CD8-positive, alpha-beta memory T cell (primary cell): ENCODE data around the gene ARFIP2. TPM values are rescaled to one million over a fixed set of nuclear protein-coding genes. Genes with fewer than 3 reads are reported as not detected.

Experiments
- CTCF ChIA-PET: fragments of 350-600 bp; sonication (Branson Sonifier 250); formaldehyde crosslinking; loops from one replicate; lab custom pipeline; 2021; ENCODE audit warnings: antibody characterized with exemption; lab: Charles Lee
- POLR2A ChIA-PET: fragments of 350-600 bp; sonication (Branson Sonifier 250); formaldehyde crosslinking; loops from one replicate; lab custom pipeline; 2021; ENCODE audit warnings: antibody characterized with exemption; lab: Charles Lee
- DNase-seq, 5 donors: peaks; one replicate each; pipeline versions ENCODE4 v3.0.0 to v3.0.0-alpha.2; 2020 to 2022; ENCODE audit warnings: mixed read lengths in 1 of 5
- H3K27ac ChIP-seq: one replicate; pipeline ENCODE4 v1.7.0; 2013; ENCODE audit warnings: low read depth, mild to moderate bottlenecking, low read length, moderate library complexity
- H3K27me3 ChIP-seq: 2 replicates; pipeline ENCODE4 v1.7.0; 2013; ENCODE audit warnings: low read length, mild to moderate bottlenecking; ENCODE audit not compliant: insufficient read depth, poor library complexity, severe bottlenecking
- H3K36me3 ChIP-seq: 2 replicates; pipeline ENCODE4 v1.7.0; 2013; ENCODE audit warnings: mild to moderate bottlenecking, low read length, moderate library complexity; ENCODE audit not compliant: insufficient read depth
- H3K4me1 ChIP-seq: 2 replicates; pipeline ENCODE4 v1.7.0; 2013; ENCODE audit warnings: mild to moderate bottlenecking, low read length, moderate library complexity; ENCODE audit not compliant: insufficient read depth
- H3K4me3 ChIP-seq: 2 replicates; pipeline ENCODE4 v1.7.0; 2013; ENCODE audit warnings: mild to moderate bottlenecking, low read length
- H3K9me3 ChIP-seq: 2 replicates; pipeline ENCODE4 v1.7.0; 2013; ENCODE audit warnings: mild to moderate bottlenecking, low read length
- H3K27ac Mint-ChIP-seq, 8 donors: one replicate each; pipeline ENCODE4 v1.8.0; 2020 to 2021; ENCODE audit warnings: mixed read lengths in 8 of 8, mild to moderate bottlenecking in 6 of 8, inconsistent platforms in 3 of 8, moderate library complexity in 3 of 8
- H3K27me3 Mint-ChIP-seq, 2 donors: one replicate each; pipeline ENCODE4 v1.8.0; 2020 to 2021; ENCODE audit warnings: mixed read lengths in 2 of 2, mild to moderate bottlenecking in 1 of 2, moderate library complexity in 1 of 2
- H3K36me3 Mint-ChIP-seq, 3 donors: one replicate each; pipeline ENCODE4 v1.8.0; 2020 to 2021; ENCODE audit warnings: mixed read lengths in 3 of 3, inconsistent platforms in 1 of 3, mild to moderate bottlenecking in 1 of 3
- H3K4me1 Mint-ChIP-seq, 3 donors: one replicate each; pipeline ENCODE4 v1.8.0; 2020 to 2021; ENCODE audit warnings: mixed read lengths in 3 of 3, inconsistent platforms in 1 of 3, mild to moderate bottlenecking in 1 of 3
- H3K4me3 Mint-ChIP-seq, 7 donors: one replicate each; pipeline ENCODE4 v1.8.0; 2020 to 2021; ENCODE audit warnings: mixed read lengths in 7 of 7, mild to moderate bottlenecking in 6 of 7, moderate library complexity in 4 of 7, inconsistent platforms in 2 of 7
- H3K9me3 Mint-ChIP-seq, 5 donors: one replicate each; pipeline ENCODE4 v1.8.0; 2020 to 2022; ENCODE audit warnings: mixed read lengths in 5 of 5, mild to moderate bottlenecking in 3 of 5, moderate library complexity in 2 of 5, inconsistent platforms in 1 of 5
- polyA plus RNA-seq: library from polyadenylated mRNA; unstranded; fragments of 300-500 nt; fragmentation: Illumina TruSeq; gene quantifications from one replicate; pipeline ENCODE4 v1.2.3, GENCODE V29; 2021
- total RNA-seq, 2 experiments: library from RNA; stranded (reverse); gene quantifications; one replicate each; pipeline ENCODE4 v1.2.3, GENCODE V29; 2021

The ARFIP2 gene
- total and polyA plus RNA-seq, 3 experiments from 2014 or later: 35.2 to 47.5 (median 46.9) TPM

DNA sequence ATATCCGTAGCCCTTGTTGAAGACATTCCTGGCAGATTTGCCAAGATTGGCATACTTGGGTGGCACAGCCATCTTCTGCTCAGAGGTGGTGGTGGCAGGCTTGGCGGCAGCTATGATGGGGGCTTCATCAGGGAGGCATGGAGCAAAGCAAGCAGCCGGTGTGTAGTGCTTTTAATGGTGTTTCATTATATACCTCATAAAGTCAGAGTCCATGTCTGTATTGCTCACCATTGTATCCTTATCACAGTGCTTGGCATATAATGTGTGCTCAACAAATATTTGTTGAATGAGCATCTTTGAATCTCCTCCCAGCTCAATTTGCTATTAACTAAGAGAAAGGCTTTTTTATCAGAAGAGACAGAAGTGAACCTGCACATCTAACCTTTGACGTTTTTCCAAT, 8.2 kb upstream of the ARFIP2 start:
- no peak overlapping the region for H3K27ac ChIP-seq
- no peaks in the 10 kb centered on the region for H3K27me3 Mint-ChIP-seq
- POLR2A ChIA-PET: interaction anchor here (0.6 kb wide), 1 partner anchor 157 kb away, joined by 3 read pairs; no protein-coding TSS in a partner anchor
- no peak overlapping the region for H3K4me3 ChIP-seq
- peaks cover 26% of the 10 kb centered on the region for H3K36me3 ChIP-seq
- H3K9me3 ChIP-seq: no peaks in the 10 kb centered on the region
- H3K4me1 ChIP-seq: no peaks in the 10 kb centered on the region
- CTCF ChIA-PET: interaction anchor here (1.2 to 2.4 kb wide), 3 partner anchors 12 to 110 kb away, joined by 3 to 9 read pairs (median 4); no protein-coding TSS in a partner anchor
- H3K4me3 Mint-ChIP-seq: no peak overlapping the region
- H3K27ac Mint-ChIP-seq: peak overlapping the region in 2 of 8 donors; percentile 1 to 18
- H3K27me3 ChIP-seq: no peaks in the 10 kb centered on the region
- H3K4me1 Mint-ChIP-seq: peaks cover 3 to 18% (median 16%) of the 10 kb centered on the region in 3 donors
- H3K9me3 Mint-ChIP-seq: no peaks in the 10 kb centered on the region
- DNase-seq: no peak
- peaks cover 0 to 44% (median 9%) of the 10 kb centered on the region in 3 donors for H3K36me3 Mint-ChIP-seq

DNA sequence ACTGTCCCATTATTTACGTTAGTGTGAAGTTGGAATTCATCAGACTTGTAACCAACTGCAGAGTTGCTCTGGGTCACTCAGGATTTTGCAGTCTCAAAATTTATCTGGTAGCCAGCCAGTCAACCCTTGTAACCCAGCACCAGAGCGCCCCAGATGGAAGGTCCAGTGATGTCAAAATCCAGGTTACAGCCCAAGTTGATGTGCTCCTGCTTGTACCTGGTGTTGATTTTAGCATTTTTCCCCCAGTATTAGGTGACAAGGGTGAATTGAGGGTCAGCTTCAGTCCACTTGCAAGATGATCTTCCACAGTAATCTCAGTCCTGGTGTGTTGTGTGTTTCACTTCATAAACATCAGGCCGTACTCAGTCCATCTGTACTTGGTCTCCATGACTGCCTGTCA, 7.7 kb upstream of the ARFIP2 start:
- Mint-ChIP-seq H3K27ac (peak overlapping the region in 1 of 8 donors; percentile 35), H3K9me3 (no peaks in the 10 kb centered on the region), H3K36me3 (peaks cover 0 to 41% (median 9%) of the 10 kb centered on the region in 3 donors), H3K27me3 (no peaks in the 10 kb centered on the region), H3K4me1 (peaks cover 3 to 16% (median 15%) of the 10 kb centered on the region in 3 donors), H3K4me3 (no peak overlapping the region)
- Histone ChIP-seq H3K27me3 (no peaks in the 10 kb centered on the region), H3K9me3 (no peaks in the 10 kb centered on the region), H3K4me1 (no peaks in the 10 kb centered on the region), H3K27ac (no peak overlapping the region), H3K36me3 (peaks cover 26% of the 10 kb centered on the region), H3K4me3 (no peak overlapping the region)
- CTCF ChIA-PET: interaction anchor here (2.1 to 2.4 kb wide), 2 partner anchors 12 to 110 kb away, joined by 4 to 9 read pairs; no protein-coding TSS in a partner anchor
- DNase-seq: no peak
- POLR2A ChIA-PET: interaction anchor here (0.6 kb wide), 1 partner anchor 158 kb away, joined by 3 read pairs; no protein-coding TSS in a partner anchor

DNA sequence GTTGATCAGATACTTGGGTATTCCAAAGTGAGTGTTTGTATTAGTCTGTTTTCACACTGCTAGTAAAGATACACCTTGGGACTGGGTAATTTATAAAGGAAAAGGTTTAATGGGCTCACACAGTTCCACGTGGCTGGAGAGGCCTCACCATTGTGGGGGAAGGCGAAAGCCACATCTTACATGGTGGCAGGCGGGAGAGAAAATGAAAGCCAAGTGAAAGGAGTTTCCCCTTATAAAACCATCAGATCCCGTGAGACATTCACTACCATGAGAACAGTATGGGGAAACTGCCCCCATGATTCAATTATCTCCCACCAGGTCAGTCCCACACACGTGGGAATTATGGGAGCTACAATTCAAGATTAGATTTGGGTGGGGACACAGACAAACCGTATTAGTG, 7.2 kb upstream of the ARFIP2 start:
- Histone ChIP-seq H3K9me3 (no peaks in the 10 kb centered on the region), H3K36me3 (peaks cover 25% of the 10 kb centered on the region), H3K4me3 (no peak overlapping the region), H3K27me3 (no peaks in the 10 kb centered on the region), H3K27ac (no peak overlapping the region), H3K4me1 (peaks cover 4% of the 10 kb centered on the region)
- Mint-ChIP-seq H3K4me3 (no peak overlapping the region), H3K4me1 (peaks cover 6 to 19% (median 15%) of the 10 kb centered on the region in 3 donors), H3K9me3 (no peaks in the 10 kb centered on the region), H3K27ac (peak overlapping the region in 4 of 8 donors; percentile 11 to 72 (median 31)), H3K27me3 (no peaks in the 10 kb centered on the region), H3K36me3 (peaks cover 0 to 41% (median 11%) of the 10 kb centered on the region in 3 donors)
- ChIA-PET CTCF (interaction anchor here (2.4 kb wide), 1 partner anchor 109 kb away, joined by 9 read pairs; no protein-coding TSS in a partner anchor), POLR2A (no interaction called here)
- no peak for DNase-seq

DNA sequence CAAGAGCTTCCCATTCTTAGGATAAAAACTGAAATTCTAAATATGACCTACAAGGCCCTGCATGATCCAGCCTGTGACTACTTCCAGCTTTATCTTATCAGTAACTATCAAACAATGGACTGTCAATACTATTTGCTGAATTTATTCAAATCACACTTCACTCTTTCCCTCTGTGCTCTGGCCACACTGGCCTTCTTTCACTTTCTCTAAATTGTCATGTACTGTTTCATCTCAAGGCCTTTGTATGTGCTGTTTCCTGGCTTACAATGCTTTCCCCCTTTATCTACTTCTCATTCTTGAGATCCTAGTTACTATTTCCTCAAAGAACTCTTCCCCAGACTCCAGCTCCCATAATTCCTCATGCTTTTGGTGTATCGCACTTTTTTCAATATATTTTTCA, 5.8 kb upstream of the ARFIP2 start:
- no peaks in the 10 kb centered on the region for H3K27me3 ChIP-seq
- Mint-ChIP-seq H3K9me3 (no peaks in the 10 kb centered on the region), H3K4me1 (peaks cover 16 to 33% (median 20%) of the 10 kb centered on the region in 3 donors), H3K27me3 (no peaks in the 10 kb centered on the region), H3K36me3 (peaks cover 0 to 41% (median 13%) of the 10 kb centered on the region in 3 donors), H3K4me3 (no peak overlapping the region), H3K27ac (no peak overlapping the region)
- no peak for DNase-seq
- H3K36me3 ChIP-seq: peaks cover 30% of the 10 kb centered on the region
- peaks cover 18% of the 10 kb centered on the region for H3K4me1 ChIP-seq
- no peaks in the 10 kb centered on the region for H3K9me3 ChIP-seq
- no peak overlapping the region for H3K4me3 ChIP-seq
- no peak overlapping the region for H3K27ac ChIP-seq
- POLR2A ChIA-PET: no interaction called here
- CTCF ChIA-PET: no interaction called here

DNA sequence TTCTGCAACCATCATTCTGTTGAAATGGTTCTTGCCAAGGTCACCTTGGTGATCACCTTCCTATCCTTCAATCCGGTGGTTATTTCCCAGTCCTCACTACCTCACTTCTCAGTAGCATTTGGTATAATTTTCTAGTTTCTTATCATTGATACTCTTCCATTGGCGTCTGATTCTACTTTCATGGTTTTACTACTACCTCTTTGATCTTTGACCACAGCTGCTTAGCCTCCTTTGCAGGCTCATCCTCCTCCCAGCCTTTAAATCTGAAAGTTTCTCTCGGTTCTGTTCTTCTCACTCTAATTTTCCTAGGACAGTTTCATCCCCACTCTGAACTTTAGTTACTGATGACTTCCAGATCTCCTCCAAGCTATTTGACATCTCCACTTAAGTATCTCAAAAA, 5.1 kb upstream of the ARFIP2 start:
- Histone ChIP-seq H3K9me3 (no peaks in the 10 kb centered on the region), H3K27me3 (no peaks in the 10 kb centered on the region), H3K4me1 (peaks cover 20% of the 10 kb centered on the region), H3K27ac (no peak overlapping the region), H3K4me3 (no peak overlapping the region), H3K36me3 (peaks cover 30% of the 10 kb centered on the region)
- H3K27ac Mint-ChIP-seq: no peak overlapping the region
- no peaks in the 10 kb centered on the region for H3K27me3 Mint-ChIP-seq
- peaks cover 0 to 40% (median 9%) of the 10 kb centered on the region in 3 donors for H3K36me3 Mint-ChIP-seq
- peaks cover 17 to 39% (median 27%) of the 10 kb centered on the region in 3 donors for H3K4me1 Mint-ChIP-seq
- DNase-seq: no peak
- no peak overlapping the region for H3K4me3 Mint-ChIP-seq
- ChIA-PET CTCF (interaction anchor here (1.3 to 2.7 kb wide), 2 partner anchors 108 to 123 kb away, joined by 4 to 11 read pairs; no protein-coding TSS in a partner anchor), POLR2A (no interaction called here)
- H3K9me3 Mint-ChIP-seq: no peaks in the 10 kb centered on the region

DNA sequence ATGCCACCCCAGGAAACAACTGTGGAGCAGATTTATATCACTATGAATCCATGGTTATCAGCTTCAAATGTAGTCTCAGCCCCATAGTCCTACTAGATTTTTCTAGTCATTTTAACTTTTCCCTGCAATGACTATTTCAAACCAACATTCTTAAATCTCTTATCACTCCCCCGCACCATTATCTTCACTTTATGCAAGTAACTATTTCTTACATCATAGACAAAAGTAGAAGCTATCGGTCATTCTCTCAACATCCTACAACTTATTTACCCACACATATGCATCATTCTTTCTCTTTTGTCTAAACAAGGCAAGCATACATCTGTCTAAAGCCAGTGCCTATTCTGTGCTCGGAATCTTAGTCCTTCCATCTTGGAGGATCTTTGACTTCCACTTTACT, 4.5 kb upstream of the ARFIP2 start:
- ChIA-PET POLR2A (interaction anchor here (0.6 kb wide), 1 partner anchor 13 kb away, joined by 3 read pairs; no protein-coding TSS in a partner anchor), CTCF (interaction anchor here (1.2 to 2.7 kb wide), 3 partner anchors 95 to 122 kb away, joined by 3 to 11 read pairs (median 4); partner anchors contain the start of gene SMPD1)
- Histone ChIP-seq H3K4me1 (peaks cover 22% of the 10 kb centered on the region), H3K27ac (no peak overlapping the region), H3K27me3 (no peaks in the 10 kb centered on the region), H3K9me3 (no peaks in the 10 kb centered on the region), H3K4me3 (no peak overlapping the region), H3K36me3 (peaks cover 30% of the 10 kb centered on the region)
- H3K4me3 Mint-ChIP-seq: no peak overlapping the region
- peaks cover 23 to 45% (median 33%) of the 10 kb centered on the region in 3 donors for H3K4me1 Mint-ChIP-seq
- DNase-seq: no peak
- peaks cover 0 to 45% (median 9%) of the 10 kb centered on the region in 3 donors for H3K36me3 Mint-ChIP-seq
- no peak overlapping the region for H3K27ac Mint-ChIP-seq
- no peaks in the 10 kb centered on the region for H3K27me3 Mint-ChIP-seq
- no peaks in the 10 kb centered on the region for H3K9me3 Mint-ChIP-seq

DNA sequence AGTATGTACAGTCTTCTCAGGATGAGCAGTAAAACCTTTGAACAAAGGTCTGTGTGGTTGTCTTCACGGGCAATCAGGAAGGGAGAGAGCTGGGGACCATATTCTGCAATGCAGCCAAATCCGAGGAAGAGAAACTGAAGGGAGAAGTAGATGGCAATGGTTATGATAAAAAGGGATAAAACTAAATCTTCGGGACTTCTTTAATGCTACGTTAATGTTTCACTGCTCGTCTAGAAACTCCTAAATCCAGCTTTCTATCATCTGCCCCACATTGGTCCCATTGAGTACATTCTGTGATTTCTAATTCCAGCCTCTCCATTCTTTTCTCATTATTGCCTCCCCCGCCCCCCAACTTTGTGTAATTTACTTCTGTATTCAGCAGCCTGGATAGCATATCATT, 1.9 kb upstream of the ARFIP2 start:
- H3K27me3 Mint-ChIP-seq: no peaks in the 10 kb centered on the region
- H3K4me1 ChIP-seq: peaks cover 28% of the 10 kb centered on the region
- POLR2A ChIA-PET: interaction anchor here (1.0 kb wide), 1 partner anchor 104 kb away, joined by 4 read pairs; no protein-coding TSS in a partner anchor
- no peak for DNase-seq
- H3K4me3 Mint-ChIP-seq: peak overlapping the region; percentile 62 to 99 (median 95)
- peaks cover 0 to 48% (median 8%) of the 10 kb centered on the region in 3 donors for H3K36me3 Mint-ChIP-seq
- H3K27ac Mint-ChIP-seq: peak overlapping the region; percentile 16 to 99 (median 98)
- H3K9me3 Mint-ChIP-seq: no peaks in the 10 kb centered on the region
- H3K9me3 ChIP-seq: no peaks in the 10 kb centered on the region
- H3K27me3 ChIP-seq: no peaks in the 10 kb centered on the region
- peaks cover 35 to 47% (median 44%) of the 10 kb centered on the region in 3 donors for H3K4me1 Mint-ChIP-seq
- peaks cover 29% of the 10 kb centered on the region for H3K36me3 ChIP-seq
- CTCF ChIA-PET: interaction anchor here (1.2 to 2.3 kb wide), 5 partner anchors 11 to 200 kb away, joined by 3 to 32 read pairs (median 4); partner anchors contain the start of genes MRPL17 and RRP8
- no peak overlapping the region for H3K4me3 ChIP-seq
- no peak overlapping the region for H3K27ac ChIP-seq

DNA sequence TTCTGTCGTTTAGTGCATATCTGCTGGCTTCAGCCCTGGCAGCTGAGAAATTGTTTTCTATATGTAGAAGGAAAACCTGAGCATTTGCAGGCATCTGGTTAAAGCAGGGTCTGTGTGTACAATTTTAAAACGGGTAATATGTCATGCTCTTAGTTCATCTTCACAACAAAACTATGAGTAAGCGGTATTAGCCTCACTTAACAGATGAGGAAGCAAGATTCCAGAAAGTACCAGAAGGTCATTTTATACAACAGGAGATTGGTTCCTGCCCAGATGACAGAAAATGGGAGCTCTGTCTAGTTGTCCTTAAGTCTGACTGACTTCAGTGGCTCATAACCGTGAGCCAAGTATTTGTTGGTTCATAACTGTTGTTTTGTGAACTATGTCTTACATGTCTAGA, 1.3 kb upstream of the ARFIP2 start:
- peak overlapping the region; percentile 72 for H3K4me3 ChIP-seq
- peaks cover 31% of the 10 kb centered on the region for H3K36me3 ChIP-seq
- peak overlapping the region; percentile 94 for H3K27ac ChIP-seq
- H3K36me3 Mint-ChIP-seq: peaks cover 0 to 50% (median 8%) of the 10 kb centered on the region in 3 donors
- peaks cover 35 to 47% (median 44%) of the 10 kb centered on the region in 3 donors for H3K4me1 Mint-ChIP-seq
- H3K27me3 Mint-ChIP-seq: no peaks in the 10 kb centered on the region
- H3K4me1 ChIP-seq: peaks cover 28% of the 10 kb centered on the region
- H3K9me3 Mint-ChIP-seq: no peaks in the 10 kb centered on the region
- ChIA-PET CTCF (interaction anchor here (1.2 to 2.3 kb wide), 9 partner anchors 8 to 201 kb away, joined by 3 to 32 read pairs (median 6); partner anchors contain the start of genes HPX, MRPL17 and RRP8), POLR2A (interaction anchor here (1.0 to 2.0 kb wide), 6 partner anchors 80 to 201 kb away, joined by 3 to 12 read pairs (median 6); partner anchors contain the start of genes MRPL17, SMPD1 and TAF10)
- peak overlapping the region; percentile 30 to 99 (median 98) for H3K27ac Mint-ChIP-seq
- DNase-seq: no peak
- H3K9me3 ChIP-seq: no peaks in the 10 kb centered on the region
- no peaks in the 10 kb centered on the region for H3K27me3 ChIP-seq
- H3K4me3 Mint-ChIP-seq: peak overlapping the region; percentile 55 to 99 (median 95)
